B cell (primary cell): ENCODE measurements around the gene FCRL2. TPM values are rescaled to one million over a fixed set of nuclear protein-coding genes. Genes with fewer than 3 reads are reported as not detected.
"Not testable (repeated sequence)": the region's sequence is repeated elsewhere in the genome, so short reads cannot be mapped to it uniquely, and the experiment has no call there.

Experiments
- ATAC-seq: fragments of 200-7000 bp; cut with Tn5 transposase; one replicate; pipeline ENCODE4 v1.10.0; 2021; ENCODE audit warnings: low read depth, mild to moderate bottlenecking, moderate number of reproducible peaks, moderate library complexity
- CTCF ChIA-PET: fragments of 350-600 bp; sonication (Branson Sonifier 250); formaldehyde crosslinking; loops from one replicate; lab custom pipeline; 2021; ENCODE audit warnings: antibody characterized with exemption, inconsistent platforms; lab: Charles Lee
- POLR2A ChIA-PET: fragments of 350-600 bp; sonication (Branson Sonifier 250); formaldehyde crosslinking; loops from one replicate; lab custom pipeline; 2021; ENCODE audit warnings: antibody characterized with exemption; lab: Charles Lee
- DNase-seq: peaks from one replicate; pipeline ENCODE4 v3.0.0; 2013
- H2AFZ ChIP-seq: 2 replicates; pipeline ENCODE4 v1.6.1; 2012; ENCODE audit warnings: mild to moderate bottlenecking, low read depth, low read length; ENCODE audit not compliant: insufficient read depth, poor library complexity, severe bottlenecking
- H3K27ac ChIP-seq, 2 donors: 1 replicate in 1 of 2; 2 replicates in 1 of 2; pipeline ENCODE4 v1.5.1; 2012 to 2013; ENCODE audit warnings: low read length in 2 of 2, mild to moderate bottlenecking in 2 of 2, moderate library complexity in 1 of 2
- H3K27me3 ChIP-seq, 4 experiments: fragments of 200-600 bp in 1 of 4; sonication (generic) in 1 of 4; replicated peaks in 1 of 4; 1 replicate in 2 of 4; 2 replicates in 2 of 4; pipeline versions ENCODE4 v1.6.1 to v1.7.0; 2013 to 2016; ENCODE audit warnings: low read length in 3 of 4, mild to moderate bottlenecking in 2 of 4, mixed read lengths in 1 of 4, moderate library complexity in 1 of 4; ENCODE audit not compliant: insufficient read depth in 4 of 4, control insufficient read depth in 3 of 4; ENCODE audit errors: control extremely low read depth in 1 of 4
- H3K36me3 ChIP-seq, 2 experiments: replicated peaks in 1 of 2; 1 replicate in 1 of 2; 2 replicates in 1 of 2; pipeline versions ENCODE4 v1.6.1 to v1.7.1; 2013; ENCODE audit warnings: low read length in 1 of 2; ENCODE audit not compliant: insufficient read depth in 2 of 2, control insufficient read depth in 1 of 2; ENCODE audit errors: control extremely low read depth in 1 of 2, extremely low read depth in 1 of 2
- H3K4me1 ChIP-seq, 2 donors: fragments of 200-600 bp in 1 of 2; sonication (generic) in 1 of 2; 1 replicate in 1 of 2; 2 replicates in 1 of 2; pipeline versions ENCODE4 v1.5.1 to v1.6.1; 2013 to 2017; ENCODE audit warnings: low read length in 2 of 2; ENCODE audit not compliant: control insufficient read depth in 2 of 2, insufficient read depth in 2 of 2
- H3K4me2 ChIP-seq: replicated peaks from 2 replicates; pipeline ENCODE3; 2012; ENCODE audit warnings: mild to moderate bottlenecking, low read depth, low read length; ENCODE audit not compliant: poor library complexity, severe bottlenecking
- H3K4me3 ChIP-seq, 5 experiments: fragments of 200-600 bp in 1 of 5; sonication (generic) in 1 of 5; 1 replicate in 3 of 5; 2 replicates in 2 of 5; pipeline versions ENCODE4 v1.5.1 to v1.7.0; 2011 to 2016; ENCODE audit warnings: low read length in 4 of 5, mild to moderate bottlenecking in 4 of 5, low read depth in 2 of 5, control low read depth in 1 of 5, moderate library complexity in 1 of 5; ENCODE audit not compliant: insufficient read depth in 1 of 5; ENCODE audit errors: control extremely low read depth in 1 of 5, extremely low read depth in 1 of 5
- H3K79me2 ChIP-seq: fragments of 200-600 bp; sonication (generic); one replicate; pipeline ENCODE4 v1.6.0; 2016; ENCODE audit warnings: low read length; ENCODE audit not compliant: control insufficient read depth, insufficient read depth
- H3K9ac ChIP-seq: fragments of 200-600 bp; sonication (generic); 2 replicates; pipeline ENCODE4 v1.6.1; 2017; ENCODE audit warnings: mild to moderate bottlenecking, low read length, moderate library complexity
- H3K9me3 ChIP-seq, 3 donors: one replicate each; pipeline versions ENCODE4 v1.6.1 to v1.7.1; 2013; ENCODE audit warnings: low read length in 2 of 3; ENCODE audit not compliant: control insufficient read depth in 2 of 3, insufficient read depth in 1 of 3; ENCODE audit errors: control extremely low read depth in 1 of 3
- H4K20me1 ChIP-seq: 2 replicates; pipeline ENCODE4 v1.6.0; 2012; ENCODE audit warnings: mild to moderate bottlenecking, low read length; ENCODE audit not compliant: insufficient read depth, control insufficient read depth, poor library complexity, severe bottlenecking
- H3K27ac Mint-ChIP-seq: one replicate; pipeline ENCODE4 v1.8.0; 2021; ENCODE audit warnings: mixed read lengths
- H3K27me3 Mint-ChIP-seq: one replicate; pipeline ENCODE4 v1.8.0; 2021; ENCODE audit warnings: mixed read lengths
- H3K4me1 Mint-ChIP-seq: one replicate; pipeline ENCODE4 v1.8.0; 2021; ENCODE audit warnings: mixed read lengths
- H3K4me3 Mint-ChIP-seq: one replicate; pipeline ENCODE4 v1.8.0; 2021; ENCODE audit warnings: mixed read lengths
- H3K9me3 Mint-ChIP-seq: one replicate; pipeline ENCODE4 v1.8.0; 2022; ENCODE audit warnings: mixed read lengths; ENCODE audit not compliant: insufficient read depth
- EZH2 ChIP-seq: IDR thresholded peaks from 2 replicates; pipeline ENCODE4 v1.6.1; 2012; ENCODE audit warnings: borderline replicate concordance, low read depth, mild to moderate bottlenecking, moderate library complexity, low read length; ENCODE audit not compliant: insufficient read depth, poor library complexity, severe bottlenecking
- WGBS: methylation state at CpG from one replicate; pipeline ENCODE4 v1.1.5; 2013; ENCODE audit warnings: missing lambda C conversion rate; ENCODE audit not compliant: insufficient coverage; 5-methylcytosine and 5-hydroxymethylcytosine counted together
- intact Hi-C: fragments of 100-400 bp; cut with micrococcal nuclease; formaldehyde crosslinking; loops from one replicate; pipeline ENCODE4 v1.10.0; 2022
- polyA plus RNA-seq: library from polyadenylated mRNA; depleted of rRNA; stranded (reverse); fragments of >200 nt; gene quantifications from 2 replicates; pipeline ENCODE4 v1.2.3, GENCODE V29; 2012
- total RNA-seq, 2 donors: library from RNA; stranded (reverse); fragments of 120-200 nt in 1 of 2; gene quantifications; 1 replicate in 1 of 2; 2 replicates in 1 of 2; pipeline versions ENCODE4 v1.2.3 to v1.2.4, GENCODE V29; 2013 to 2022
- TF ChIP-seq, protein P1 (sequence below): fragments of 200-600 bp; IDR thresholded peaks from one replicate; pipeline ENCODE4 v1.8.0; 2022; ENCODE audit warnings: antibody characterized with exemption, mild to moderate bottlenecking

FCRL2 gene
- total and polyA plus RNA-seq, 2 donors (not counting 1 experiment from before 2014, with no cell fraction given) = 78.3 to 184 TPM

GRCh38 chr1:157735991-157736390 is 40.9 kb downstream of the FCRL2 start:
- H2AFZ ChIP-seq, DNase-seq, ATAC-seq, H3K9me3 ChIP-seq, H3K79me2 ChIP-seq, H3K4me3 ChIP-seq, H3K4me2 ChIP-seq, H3K36me3 ChIP-seq, H3K27me3 Mint-ChIP-seq, H4K20me1 ChIP-seq, H3K9me3 Mint-ChIP-seq, H3K9ac ChIP-seq, H3K27ac ChIP-seq, H3K27me3 ChIP-seq: not testable (repeated sequence)
- WGBS = 87% methylated on average over 3 of the region's 5 CpGs
- Mint-ChIP-seq H3K4me1 (peaks cover 75% of the 10 kb centered on the region), H3K4me3 (peak overlapping the region; percentile 38), H3K27ac (peak overlapping the region; percentile 80)
- intact Hi-C loops = loop anchor here (2.0 kb wide), 1 partner anchor 15 kb away; no protein-coding TSS in a partner anchor
- peaks cover 54 to 60% of the 10 kb centered on the region in 2 donors for H3K4me1 ChIP-seq
- ChIA-PET CTCF (interaction anchor here (0.8 to 1.9 kb wide), 5 partner anchors 9 to 92 kb away, joined by 3 to 5 read pairs (median 3); no protein-coding TSS in a partner anchor), POLR2A (interaction anchor here (1.1 to 1.3 kb wide), 2 partner anchors 10 to 63 kb away, joined by 3 to 4 read pairs; no protein-coding TSS in a partner anchor)

DNA sequence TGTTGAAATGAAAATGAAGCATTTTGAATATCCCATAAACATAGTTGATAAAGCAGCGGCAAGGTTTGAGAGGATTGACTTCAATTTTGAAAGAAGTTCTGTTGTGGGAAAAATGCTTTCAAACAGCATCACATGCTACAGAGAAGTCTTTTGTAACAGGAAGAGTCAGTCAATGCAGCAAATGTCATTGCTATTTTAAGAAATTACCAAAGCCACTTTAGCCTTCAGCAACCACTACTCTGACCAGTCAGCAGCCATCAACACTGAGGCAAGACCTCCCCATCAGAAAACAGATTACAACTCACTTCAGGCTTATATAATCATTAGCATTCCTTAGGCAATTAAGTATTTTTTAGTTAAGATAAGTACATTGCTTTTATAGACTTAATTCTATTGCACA is 42.6 kb downstream of the FCRL2 start:
- Mint-ChIP-seq H3K27ac (peak overlapping the region; percentile 89), H3K4me3 (peak overlapping the region; percentile 66), H3K9me3 (peaks cover 2% of the 10 kb centered on the region), H3K4me1 (peaks cover 76% of the 10 kb centered on the region), H3K27me3 (no peaks in the 10 kb centered on the region)
- peak overlapping the region; percentile 32 for H3K9ac ChIP-seq
- no CpG with 5 or more reads among the region's 1 CpG for WGBS
- H4K20me1 ChIP-seq = no peaks in the 10 kb centered on the region
- H3K27ac ChIP-seq = peak overlapping the region; percentile 65 to 83
- H2AFZ ChIP-seq = peak overlapping the region; percentile 48
- H3K4me1 ChIP-seq = peaks cover 51 to 55% of the 10 kb centered on the region in 2 donors
- peaks cover under 1% of the 10 kb centered on the region for H3K79me2 ChIP-seq
- no peak for TF ChIP-seq EZH2
- TF ChIP-seq, protein P1, sequence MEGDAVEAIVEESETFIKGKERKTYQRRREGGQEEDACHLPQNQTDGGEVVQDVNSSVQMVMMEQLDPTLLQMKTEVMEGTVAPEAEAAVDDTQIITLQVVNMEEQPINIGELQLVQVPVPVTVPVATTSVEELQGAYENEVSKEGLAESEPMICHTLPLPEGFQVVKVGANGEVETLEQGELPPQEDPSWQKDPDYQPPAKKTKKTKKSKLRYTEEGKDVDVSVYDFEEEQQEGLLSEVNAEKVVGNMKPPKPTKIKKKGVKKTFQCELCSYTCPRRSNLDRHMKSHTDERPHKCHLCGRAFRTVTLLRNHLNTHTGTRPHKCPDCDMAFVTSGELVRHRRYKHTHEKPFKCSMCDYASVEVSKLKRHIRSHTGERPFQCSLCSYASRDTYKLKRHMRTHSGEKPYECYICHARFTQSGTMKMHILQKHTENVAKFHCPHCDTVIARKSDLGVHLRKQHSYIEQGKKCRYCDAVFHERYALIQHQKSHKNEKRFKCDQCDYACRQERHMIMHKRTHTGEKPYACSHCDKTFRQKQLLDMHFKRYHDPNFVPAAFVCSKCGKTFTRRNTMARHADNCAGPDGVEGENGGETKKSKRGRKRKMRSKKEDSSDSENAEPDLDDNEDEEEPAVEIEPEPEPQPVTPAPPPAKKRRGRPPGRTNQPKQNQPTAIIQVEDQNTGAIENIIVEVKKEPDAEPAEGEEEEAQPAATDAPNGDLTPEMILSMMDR = no peak
- ATAC-seq = peak; percentile 79
- intact Hi-C loops = loop anchor here (1.0 to 5.0 kb wide), 3 partner anchors 9 to 37 kb away; no protein-coding TSS in a partner anchor
- H3K27me3 ChIP-seq = no peaks in the 10 kb centered on the region
- H3K36me3 ChIP-seq = no peaks in the 10 kb centered on the region
- H3K9me3 ChIP-seq = peaks cover 0 to 3% (median under 1%) of the 10 kb centered on the region in 3 donors
- POLR2A ChIA-PET = no interaction called here
- peak overlapping the region; percentile 23 for H3K4me2 ChIP-seq
- CTCF ChIA-PET = interaction anchor here (1.1 to 2.7 kb wide), 3 partner anchors 39 to 154 kb away, joined by 5 to 12 read pairs (median 5); no protein-coding TSS in a partner anchor
- no peak overlapping the region for H3K4me3 ChIP-seq
- peak; percentile 55 for DNase-seq
